SIG-M5 treated with dmso at 0.1 percent for 504 hours (cell line): Measurements from ENCODE around the gene IL17RE.

Experiments
- DNase-seq: peaks from one replicate; lab custom pipeline; 2025; ENCODE audit not compliant: unreplicated experiment; lab: John Stamatoyannopoulos, UW

Gene IL17RE

GRCh38 chr3:9903238-9903624 is 583 bp downstream of the IL17RE start:
- no peak for DNase-seq

- no peak for DNase-seq
These were observed 1.3 kb downstream of the IL17RE start for GRCh38 chr3:9903904-9904303.

GRCh38 chr3:9906480-9906879 is 3.8 kb downstream of the IL17RE start:
- DNase-seq: no peak

GRCh38 chr3:9908286-9908685 is 5.6 kb downstream of the IL17RE start:
- DNase-seq: no peak

GRCh38 chr3:9909221-9910013 is 6.8 kb downstream of the IL17RE start:
- no peak for DNase-seq

- DNase-seq: no peak
These were observed 9.2 kb downstream of the IL17RE start for GRCh38 chr3:9911863-9912262.

- DNase-seq: peak; percentile 73
These were observed 9.8 kb downstream of the IL17RE start for GRCh38 chr3:9912294-9912935.

GRCh38 chr3:9913601-9914000 is 11.0 kb downstream of the IL17RE start:
- DNase-seq: no peak

- DNase-seq: no peak
These were observed 11.4 kb downstream of the IL17RE start for GRCh38 chr3:9914011-9914410.

- peak; percentile 33 for DNase-seq
These were observed 12.1 kb downstream of the IL17RE start for GRCh38 chr3:9914559-9915253.

GRCh38 chr3:9915254-9916141 is 12.8 kb downstream of the IL17RE start:
- peak; percentile 60 for DNase-seq

- no peak for DNase-seq
These were observed 13.7 kb downstream of the IL17RE start for GRCh38 chr3:9916346-9916733.

GRCh38 chr3:9916734-9917680 is 14.4 kb downstream of the IL17RE start, which contains the start of gene IL17RC:
Gene IL17RC, plus strand, starts transcription at chr3:9917098. Its CDS starts 218 bp downstream, at chr3:9917316.
- DNase-seq: peak; percentile 48

- DNase-seq: no peak
These were observed 15.2 kb downstream of the IL17RE start for GRCh38 chr3:9917820-9918219.

GRCh38 chr3:9918261-9919038 is 15.8 kb downstream of the IL17RE start:
- DNase-seq: no peak

GRCh38 chr3:9928158-9928557 is 25.5 kb downstream of the IL17RE start:
- DNase-seq: no peak

GRCh38 chr3:9930804-9931418 is 28.3 kb downstream of the IL17RE start:
- peak; percentile 16 for DNase-seq

- no peak for DNase-seq
These were observed 29.8 kb downstream of the IL17RE start for GRCh38 chr3:9932535-9932842.
